H1 (cell line): ENCODE measurements around the gene ALPL. TPM values are rescaled to one million over a fixed set of nuclear protein-coding genes. Genes with fewer than 3 reads are reported as not detected.

Experiments
- CTCF ChIA-PET: fragments of 300-600 bp; sonication (Branson Sonifier 250); formaldehyde crosslinking; loops from one replicate; lab custom pipeline; 2021; ENCODE audit not compliant: partially characterized antibody; lab: Charles Lee
- POLR2A ChIA-PET: fragments of 300-600 bp; sonication (Branson Sonifier 250); formaldehyde crosslinking; loops from one replicate; lab custom pipeline; 2021; ENCODE audit warnings: inconsistent platforms; ENCODE audit not compliant: partially characterized antibody; lab: Charles Lee
- DNase-seq, 2 experiments: peaks; one replicate each; pipeline versions ENCODE4 v3.0.0 to v3.0.0-alpha.2; 2010 to 2022; ENCODE audit warnings: low spot score in 2 of 2, low read depth in 1 of 2, mixed read lengths in 1 of 2
- FAIRE-seq: peaks from 2 replicates; lab custom pipeline; 2011; peaks lifted over from hg19 to GRCh38; lab: Jason Lieb, UNC
- H2AFZ ChIP-seq: 2 replicates; pipeline ENCODE4 v1.8.1; 2012; ENCODE audit warnings: low read length, inconsistent platforms
- H2AK5ac ChIP-seq: 2 replicates; pipeline ENCODE4 v1.6.1; 2013; ENCODE audit warnings: low read depth, low read length
- H2BK120ac ChIP-seq: replicated peaks from 2 replicates; pipeline ENCODE3; 2013; ENCODE audit warnings: low read depth, low read length, inconsistent platforms
- H2BK12ac ChIP-seq: 2 replicates; pipeline ENCODE4 v1.6.1; 2013; ENCODE audit warnings: low read depth, low read length
- H2BK15ac ChIP-seq: 2 replicates; pipeline ENCODE4 v1.6.1; 2013; ENCODE audit warnings: low read length
- H2BK20ac ChIP-seq: 2 replicates; pipeline ENCODE4 v1.6.1; 2013; ENCODE audit warnings: low read length
- H2BK5ac ChIP-seq: 2 replicates; pipeline ENCODE4 v1.6.1; 2013; ENCODE audit warnings: low read depth, low read length
- H3K14ac ChIP-seq: 2 replicates; pipeline ENCODE4 v1.6.1; 2013; ENCODE audit warnings: inconsistent platforms; ENCODE audit not compliant: insufficient read length
- H3K18ac ChIP-seq: 2 replicates; pipeline ENCODE4 v1.6.1; 2013; ENCODE audit warnings: low read length; ENCODE audit errors: extremely low read depth
- H3K23ac ChIP-seq: 2 replicates; pipeline ENCODE4 v1.6.1; 2013; ENCODE audit warnings: inconsistent platforms; ENCODE audit not compliant: insufficient read length
- H3K23me2 ChIP-seq: 2 replicates; pipeline ENCODE4 v1.6.1; 2013; ENCODE audit warnings: low read depth, low read length
- H3K27ac ChIP-seq: 2 replicates; pipeline ENCODE4 v1.6.1; 2011; ENCODE audit warnings: low read depth, low read length, inconsistent platforms
- H3K27me3 ChIP-seq, 4 experiments: replicated peaks in 1 of 4; 1 replicate in 1 of 4; 2 replicates in 3 of 4; pipeline versions ENCODE4 v1.6.1 to v1.8.1; 2011 to 2013; ENCODE audit warnings: low read length in 3 of 4, mild to moderate bottlenecking in 3 of 4, inconsistent platforms in 2 of 4, mixed read lengths in 2 of 4, moderate library complexity in 1 of 4; ENCODE audit not compliant: control insufficient read depth in 3 of 4, insufficient read depth in 3 of 4; ENCODE audit errors: extremely low read depth in 1 of 4
- H3K36me3 ChIP-seq, 4 experiments: 2 replicates each; pipeline versions ENCODE4 v1.6.1 to v1.8.1; 2011 to 2013; ENCODE audit warnings: mild to moderate bottlenecking in 4 of 4, low read length in 3 of 4, moderate library complexity in 2 of 4, control low read depth in 1 of 4, inconsistent platforms in 1 of 4; ENCODE audit not compliant: insufficient read depth in 4 of 4, control insufficient read depth in 2 of 4
- H3K4ac ChIP-seq: replicated peaks from 2 replicates; pipeline ENCODE3; 2013; ENCODE audit warnings: low read length, low read depth, mixed read lengths, inconsistent platforms; ENCODE audit not compliant: insufficient read length
- H3K4me1 ChIP-seq, 4 experiments: replicated peaks in 1 of 4; 1 replicate in 1 of 4; 2 replicates in 3 of 4; pipeline versions ENCODE4 v1.6.1 to v1.8.1; 2011 to 2013; ENCODE audit warnings: low read length in 3 of 4, inconsistent platforms in 2 of 4, mixed read lengths in 1 of 4; ENCODE audit not compliant: insufficient read depth in 4 of 4, control insufficient read depth in 3 of 4
- H3K4me2 ChIP-seq, 2 experiments: 2 replicates each; pipeline versions ENCODE4 v1.6.1 to v1.8.1; 2011 to 2013; ENCODE audit warnings: low read depth in 2 of 2, low read length in 2 of 2, control low read depth in 1 of 2, inconsistent platforms in 1 of 2, mild to moderate bottlenecking in 1 of 2; ENCODE audit not compliant: insufficient read depth in 1 of 2
- H3K4me3 ChIP-seq, 4 experiments: fragments of 200-600, 300-600 bp in 1 of 4; sonication (generic), shearing (Covaris generic), sonication (Bioruptor Twin) in 1 of 4; 2 replicates each; pipeline versions ENCODE4 v1.5.1 to v1.8.1; 2011 to 2016; ENCODE audit warnings: low read length in 4 of 4, low read depth in 3 of 4, control low read depth in 2 of 4, inconsistent platforms in 2 of 4, mild to moderate bottlenecking in 2 of 4, mixed read lengths in 1 of 4, moderate library complexity in 1 of 4; ENCODE audit not compliant: insufficient read depth in 2 of 4; ENCODE audit errors: extremely low read depth in 1 of 4
- H3K56ac ChIP-seq: replicated peaks from 2 replicates; pipeline ENCODE3; 2013; ENCODE audit warnings: low read depth, mild to moderate bottlenecking, mixed read lengths, low read length, inconsistent platforms; ENCODE audit not compliant: insufficient read length
- H3K79me1 ChIP-seq: 2 replicates; pipeline ENCODE4 v1.6.1; 2013; ENCODE audit warnings: low read depth, low read length, control low read depth
- H3K79me2 ChIP-seq, 2 experiments: 2 replicates each; pipeline versions ENCODE4 v1.6.1 to v1.8.1; 2012 to 2013; ENCODE audit warnings: low read length in 2 of 2, mild to moderate bottlenecking in 2 of 2, inconsistent platforms in 1 of 2; ENCODE audit not compliant: insufficient read depth in 2 of 2, control insufficient read depth in 1 of 2
- H3K9ac ChIP-seq, 4 experiments: replicated peaks in 1 of 4; 1 replicate in 1 of 4; 2 replicates in 3 of 4; pipeline versions ENCODE4 v1.6.1 to v1.8.1; 2011 to 2013; ENCODE audit warnings: low read depth in 3 of 4, low read length in 3 of 4, control low read depth in 2 of 4, mild to moderate bottlenecking in 2 of 4, moderate library complexity in 2 of 4, inconsistent platforms in 1 of 4; ENCODE audit errors: extremely low read depth in 1 of 4
- H3K9me3 ChIP-seq, 2 experiments: 2 replicates each; pipeline versions ENCODE4 v1.6.1 to v1.8.1; 2012 to 2013; ENCODE audit warnings: mild to moderate bottlenecking in 2 of 2, moderate library complexity in 2 of 2, control low read depth in 1 of 2, inconsistent platforms in 1 of 2, low read depth in 1 of 2, low read length in 1 of 2, mixed read lengths in 1 of 2; ENCODE audit not compliant: insufficient read depth in 2 of 2
- H4K20me1 ChIP-seq, 2 experiments: replicated peaks in 1 of 2; 2 replicates each; pipeline versions ENCODE3 to v1.8.1; 2011 to 2013; ENCODE audit warnings: inconsistent platforms in 2 of 2, low read length in 2 of 2, mild to moderate bottlenecking in 1 of 2; ENCODE audit not compliant: insufficient read depth in 2 of 2, control insufficient read depth in 1 of 2
- H4K5ac ChIP-seq: 2 replicates; pipeline ENCODE4 v1.6.1; 2013; ENCODE audit warnings: low read length, low read depth, mixed read lengths, inconsistent platforms; ENCODE audit not compliant: insufficient read length
- H4K8ac ChIP-seq: 2 replicates; pipeline ENCODE4 v1.8.0; 2013; ENCODE audit warnings: mild to moderate bottlenecking, moderate library complexity, low read length, inconsistent platforms; ENCODE audit not compliant: insufficient read depth; ENCODE audit errors: extremely low read depth
- H4K91ac ChIP-seq: replicated peaks from 2 replicates; pipeline ENCODE3; 2013; ENCODE audit warnings: low read length, mixed read lengths, inconsistent platforms; ENCODE audit not compliant: insufficient read length
- ASH2L ChIP-seq: fragments of 200-600, 300-600 bp; sonication (generic); IDR thresholded peaks from one replicate; pipeline ENCODE4 v1.7.1; 2017; ENCODE audit warnings: low read length
- CBX5 ChIP-seq: fragments of 300-800, 300-1000 bp; sonication (generic); IDR thresholded peaks from 2 replicates; pipeline ENCODE4 v1.7.1; 2016; ENCODE audit warnings: antibody characterized with exemption, low read length, low read depth
- CHD1 ChIP-seq: IDR thresholded peaks from 2 replicates; pipeline ENCODE4 v1.6.1; 2012; ENCODE audit warnings: low read depth, low read length, improper control_type of control experiment
- CTCF ChIP-seq, 3 experiments: IDR thresholded peaks; 1 replicate in 2 of 3; 2 replicates in 1 of 3; pipeline versions ENCODE4 v1.5.1 to v1.6.1; 2011; ENCODE audit warnings: low read length in 3 of 3, mild to moderate bottlenecking in 3 of 3, inconsistent platforms in 2 of 3, low read depth in 1 of 3, moderate library complexity in 1 of 3; ENCODE audit not compliant: insufficient read depth in 1 of 3; ENCODE audit errors: control extremely low read depth in 1 of 3
- JUN ChIP-seq: IDR thresholded peaks from 2 replicates; pipeline ENCODE4 v1.6.1; 2011; ENCODE audit warnings: low read depth, mild to moderate bottlenecking, improper control_type of control experiment, low read length
- KDM4A ChIP-seq: IDR thresholded peaks from one replicate; pipeline ENCODE4 v1.7.1; 2012; ENCODE audit warnings: low read depth, mild to moderate bottlenecking, moderate library complexity, low read length, inconsistent platforms; ENCODE audit not compliant: severe bottlenecking
- KDM5A ChIP-seq: fragments of 200-600 bp; IDR thresholded peaks from 2 replicates; pipeline ENCODE4 v1.7.1; 2012; ENCODE audit warnings: mild to moderate bottlenecking, low read length, inconsistent platforms, mixed read lengths
- PHF8 ChIP-seq: fragments of 200-600 bp; sonication (generic); conservative IDR thresholded peaks from 2 replicates; pipeline ENCODE4 v1.7.1; 2012; ENCODE audit warnings: low read depth, mild to moderate bottlenecking, inconsistent platforms, low read length, moderate library complexity
- POLR2A ChIP-seq, 2 experiments: IDR thresholded peaks; 1 replicate in 1 of 2; 2 replicates in 1 of 2; pipeline ENCODE4 v1.6.1; 2011; ENCODE audit warnings: low read depth in 2 of 2, low read length in 2 of 2, mild to moderate bottlenecking in 2 of 2; ENCODE audit errors: control extremely low read depth in 1 of 2
- POU5F1 ChIP-seq: IDR thresholded peaks from 2 replicates; pipeline ENCODE4 v1.6.1; 2011; ENCODE audit warnings: low read depth, mild to moderate bottlenecking, low read length, moderate library complexity
- RFX5 ChIP-seq: IDR thresholded peaks from 2 replicates; pipeline ENCODE4 v1.6.1; 2011; ENCODE audit warnings: low read depth, low read length, improper control_type of control experiment, borderline replicate concordance
- SIRT6 ChIP-seq: IDR thresholded peaks from one replicate; pipeline ENCODE4 v1.7.1; 2012; ENCODE audit warnings: low read length, inconsistent platforms
- SIX5 ChIP-seq: IDR thresholded peaks from 2 replicates; pipeline ENCODE4 v1.6.1; 2011; ENCODE audit warnings: mild to moderate bottlenecking, low read depth, low read length
- WGBS, 2 experiments: shearing (Covaris generic) in 1 of 2; methylation state at CpG; one replicate each; pipeline versions ENCODE4 v1.1.6 to v1.1.7; 2013 to 2015; ENCODE audit warnings: low lambda C conversion rate in 2 of 2, mixed read lengths in 2 of 2, inconsistent platforms in 1 of 2, low coverage in 1 of 2, missing lambda C conversion rate in 1 of 2; ENCODE audit not compliant: insufficient replicate concordance in 2 of 2, insufficient coverage in 1 of 2, insufficient read length in 1 of 2; ENCODE audit errors: extremely low coverage in 1 of 2, missing lambda C conversion rate in 1 of 2; 5-methylcytosine and 5-hydroxymethylcytosine counted together
- polyA plus RNA-seq, 7 experiments: library from polyadenylated mRNA; depleted of rRNA in 3 of 7; stranded (reverse) in 5 of 7; unstranded in 2 of 7; fragments of >200 nt in 5 of 7; fragments of 200-250 nt in 2 of 7; gene quantifications; 1 replicate in 5 of 7; 2 replicates in 1 of 7; 4 replicates in 1 of 7; pipeline versions ENCODE4 v1.2.1 to v1.2.3, GENCODE V29; 2011 to 2013; ENCODE audit warnings: missing spikeins in 2 of 7, mixed read lengths in 2 of 7
- total RNA-seq: library from RNA; stranded (reverse); fragmentation: NEBNext Ultra II Directional; extraction: Animal tissue kit (Norgen Biotek cat#: 25700); gene quantifications from 2 replicates; pipeline ENCODE4 v1.2.1, GENCODE V29; 2021

The ALPL gene
- total and polyA plus RNA-seq, 2 of the 8 experiments (the other 6 are each of a cell fraction or from before 2014, with no cell fraction given): 175 to 362 TPM

GRCh38 chr1:21577324-21577723, 68.1 kb downstream of the ALPL start:
- no peak overlapping the region for H2BK12ac ChIP-seq
- peaks cover 0 to 4% of the 10 kb centered on the region in 2 experiments for H4K20me1 ChIP-seq
- no peak overlapping the region for H2BK120ac ChIP-seq
- H2AFZ ChIP-seq: no peak overlapping the region
- no peak overlapping the region for H2BK5ac ChIP-seq
- no peak overlapping the region for H3K4ac ChIP-seq
- H3K18ac ChIP-seq: no peak overlapping the region
- H3K4me3 ChIP-seq: no peak overlapping the region
- no peak overlapping the region for H2BK20ac ChIP-seq
- H3K23me2 ChIP-seq: peaks cover 3% of the 10 kb centered on the region; the same call in 1 of the 2 replicates
- H3K4me2 ChIP-seq: no peak overlapping the region
- H3K4me1 ChIP-seq: peaks cover 2 to 7% (median 4%) of the 10 kb centered on the region in 4 experiments; a peak in 6 of 7 replicates
- H3K36me3 ChIP-seq: peaks cover 0 to 4% (median 2%) of the 10 kb centered on the region in 4 experiments; a peak in 4 of 8 replicates
- POLR2A ChIA-PET: no interaction called here
- DNase-seq: no peak
- no peak overlapping the region for H4K91ac ChIP-seq
- no peak overlapping the region for H4K8ac ChIP-seq
- no peak overlapping the region for H2BK15ac ChIP-seq
- H4K5ac ChIP-seq: no peak overlapping the region
- no peak overlapping the region for H3K14ac ChIP-seq
- H3K27me3 ChIP-seq: no peaks in the 10 kb centered on the region; a peak in 4 of 7 replicates
- CTCF ChIA-PET: interaction anchor here (1.3 to 3.0 kb wide), 2 partner anchors 18 to 207 kb away, joined by 4 to 10 read pairs; no protein-coding TSS in a partner anchor
- H3K79me2 ChIP-seq: no peaks in the 10 kb centered on the region
- FAIRE-seq: no peak
- no peak overlapping the region for H3K27ac ChIP-seq
- no peak overlapping the region for H3K56ac ChIP-seq
- H3K79me1 ChIP-seq: no peaks in the 10 kb centered on the region; the same call in none of the 2 replicates
- 89% methylated on average over 18 of the region's 26 CpGs; no CpG with 5 or more reads in 1 of the 2 experiments for WGBS, 2 experiments
- H3K23ac ChIP-seq: no peak overlapping the region
- no peaks in the 10 kb centered on the region for H3K9me3 ChIP-seq
- no peak overlapping the region for H2AK5ac ChIP-seq
- no peak overlapping the region for H3K9ac ChIP-seq
- TF ChIP-seq POU5F1 (no peak), POLR2A (IDR thresholded peaks at IDR 0.05; ENCODE audit: control extremely low read depth in 1 of 2, low read depth in 2 of 2, low read length in 2 of 2) (no peak), CTCF (IDR thresholded peaks at IDR 0.05; ENCODE audit: control extremely low read depth in 1 of 3, insufficient read depth in 1 of 3, low read depth in 1 of 3, low read length in 3 of 3) (no peak), JUN (no peak), CBX5 (no peak), SIRT6 (no peak), ASH2L (no peak), SIX5 (no peak), RFX5 (no peak), CHD1 (no peak), PHF8 (no peak), KDM5A (no peak), KDM4A (no peak)
